CD14-positive monocyte (primary cell): ENCODE results near the gene TUBB1. TPM values are rescaled to one million over a fixed set of nuclear protein-coding genes. Genes with fewer than 3 reads are reported as not detected.

Experiments
- DNase-seq, 3 donors: peaks; one replicate each; pipeline ENCODE4 v3.0.0-alpha.2; 2011 to 2022
- H2AFZ ChIP-seq: 2 replicates; pipeline ENCODE4 v1.6.0; 2012; ENCODE audit warnings: mild to moderate bottlenecking, low read depth, low read length, inconsistent platforms; ENCODE audit not compliant: insufficient read depth, poor library complexity, severe bottlenecking
- H3K27ac ChIP-seq, 2 donors: 1 replicate in 1 of 2; 2 replicates in 1 of 2; pipeline ENCODE4 v1.5.1; 2012 to 2013; ENCODE audit warnings: low read length in 2 of 2, control low read depth in 1 of 2, inconsistent platforms in 1 of 2, low read depth in 1 of 2, mild to moderate bottlenecking in 1 of 2
- H3K27me3 ChIP-seq, 2 donors: one replicate each; pipeline versions ENCODE4 v1.6.0 to v1.6.1; 2011 to 2013; ENCODE audit warnings: low read length in 2 of 2; ENCODE audit not compliant: control insufficient read depth in 2 of 2, insufficient read depth in 2 of 2
- H3K36me3 ChIP-seq, 2 donors: replicated peaks in 1 of 2; 1 replicate in 1 of 2; 2 replicates in 1 of 2; pipeline versions ENCODE4 v1.5.1 to v1.6.1; 2012 to 2013; ENCODE audit warnings: low read length in 2 of 2, control low read depth in 1 of 2, inconsistent platforms in 1 of 2, mild to moderate bottlenecking in 1 of 2; ENCODE audit not compliant: insufficient read depth in 2 of 2, control insufficient read depth in 1 of 2
- H3K4me1 ChIP-seq, 2 donors: 1 replicate in 1 of 2; 2 replicates in 1 of 2; pipeline versions ENCODE4 v1.5.1 to v1.6.1; 2012 to 2013; ENCODE audit warnings: low read length in 2 of 2, control low read depth in 1 of 2, inconsistent platforms in 1 of 2, mild to moderate bottlenecking in 1 of 2, moderate library complexity in 1 of 2; ENCODE audit not compliant: insufficient read depth in 2 of 2, control insufficient read depth in 1 of 2
- H3K4me2 ChIP-seq: replicated peaks from 2 replicates; pipeline ENCODE3; 2012; ENCODE audit warnings: low read length, moderate library complexity, mild to moderate bottlenecking; ENCODE audit not compliant: poor library complexity, severe bottlenecking; ENCODE audit errors: extremely low read depth
- H3K4me3 ChIP-seq, 3 experiments: fragments of 200-600 bp in 1 of 3; sonication (generic) in 1 of 3; replicated peaks in 1 of 3; 1 replicate in 2 of 3; 2 replicates in 1 of 3; pipeline ENCODE4 v1.5.1; 2011 to 2013; ENCODE audit warnings: low read length in 3 of 3, mild to moderate bottlenecking in 3 of 3, control low read depth in 2 of 3, low read depth in 2 of 3, inconsistent platforms in 1 of 3, moderate library complexity in 1 of 3
- H3K79me2 ChIP-seq: 2 replicates; pipeline ENCODE4 v1.6.0; 2012; ENCODE audit warnings: mild to moderate bottlenecking, control low read depth, inconsistent platforms, low read length, moderate library complexity; ENCODE audit not compliant: insufficient read depth
- H3K9ac ChIP-seq: 2 replicates; pipeline ENCODE4 v1.6.0; 2017; ENCODE audit warnings: low read length, mild to moderate bottlenecking; ENCODE audit not compliant: insufficient read depth, poor library complexity, severe bottlenecking
- H3K9me3 ChIP-seq, 2 donors: replicated peaks in 1 of 2; 1 replicate in 1 of 2; 2 replicates in 1 of 2; pipeline versions ENCODE4 v1.5.1 to v1.6.1; 2012 to 2013; ENCODE audit warnings: low read length in 2 of 2, control low read depth in 1 of 2; ENCODE audit not compliant: control insufficient read depth in 1 of 2, insufficient read depth in 1 of 2
- H4K20me1 ChIP-seq: 2 replicates; pipeline ENCODE4 v1.6.0; 2012; ENCODE audit warnings: mild to moderate bottlenecking, low read length, control low read depth, moderate library complexity; ENCODE audit not compliant: insufficient read depth
- H3K27ac Mint-ChIP-seq, 7 donors: one replicate each; pipeline ENCODE4 v1.8.0; 2020; ENCODE audit warnings: mild to moderate bottlenecking in 7 of 7, mixed read lengths in 7 of 7, moderate library complexity in 6 of 7, inconsistent platforms in 2 of 7
- H3K27me3 Mint-ChIP-seq, 3 donors: one replicate each; pipeline ENCODE4 v1.8.0; 2021 to 2022; ENCODE audit warnings: low read depth in 3 of 3, mild to moderate bottlenecking in 3 of 3, mixed read lengths in 3 of 3, moderate library complexity in 3 of 3, inconsistent platforms in 1 of 3
- H3K36me3 Mint-ChIP-seq, 2 donors: one replicate each; pipeline ENCODE4 v1.8.0; 2020; ENCODE audit warnings: mixed read lengths in 2 of 2, inconsistent platforms in 1 of 2, mild to moderate bottlenecking in 1 of 2
- H3K4me1 Mint-ChIP-seq: one replicate; pipeline ENCODE4 v1.8.0; 2020; ENCODE audit warnings: mild to moderate bottlenecking, mixed read lengths
- H3K4me3 Mint-ChIP-seq, 2 donors: one replicate each; pipeline ENCODE4 v1.8.0; 2020; ENCODE audit warnings: mild to moderate bottlenecking in 2 of 2, mixed read lengths in 2 of 2, moderate library complexity in 1 of 2
- H3K9me3 Mint-ChIP-seq, 7 donors: one replicate each; pipeline ENCODE4 v1.8.0; 2020 to 2022; ENCODE audit warnings: mixed read lengths in 7 of 7, mild to moderate bottlenecking in 6 of 7, moderate library complexity in 6 of 7, inconsistent platforms in 2 of 7
- CTCF ChIP-seq: fragments of 200-600 bp; IDR thresholded peaks from one replicate; pipeline ENCODE4 v1.8.0; 2022; ENCODE audit warnings: antibody characterized with exemption, mild to moderate bottlenecking
- WGBS: methylation state at CpG from one replicate; pipeline ENCODE4 v1.1.5; 2013; ENCODE audit warnings: missing lambda C conversion rate; ENCODE audit not compliant: insufficient coverage; 5-methylcytosine and 5-hydroxymethylcytosine counted together
- intact Hi-C, 2 donors: fragments of 100-400 bp; cut with micrococcal nuclease; formaldehyde crosslinking; loops; one replicate each; pipeline versions ENCODE4 v1.15.0 to v1.15.1; 2023
- polyA plus RNA-seq, 3 donors: library from polyadenylated mRNA; depleted of rRNA in 1 of 3; unstranded in 2 of 3; stranded (reverse) in 1 of 3; fragments of 300-500 nt in 2 of 3; fragments of >200 nt in 1 of 3; fragmentation: Illumina TruSeq in 2 of 3; gene quantifications; 1 replicate in 2 of 3; 2 replicates in 1 of 3; pipeline ENCODE4 v1.2.3, GENCODE V29; 2012 to 2021

TUBB1 gene
- polyA plus RNA-seq, 3 donors, result 0.09 to 3.1 (median 2.4) TPM

GRCh38 chr20:58975353-58975752 lies 43.9 kb upstream of the TUBB1 start:
- H3K27ac Mint-ChIP-seq, result no peak overlapping the region
- Histone ChIP-seq H3K4me1 (peaks cover 10 to 12% of the 10 kb centered on the region in 2 donors), H3K27me3 (no peaks in the 10 kb centered on the region), H3K36me3 (no peaks in the 10 kb centered on the region), H2AFZ (no peak overlapping the region), H3K4me2 (no peak overlapping the region), H3K9ac (no peak overlapping the region), H3K79me2 (no peaks in the 10 kb centered on the region), H3K4me3 (no peak overlapping the region), H3K9me3 (peaks cover 13 to 14% of the 10 kb centered on the region in 2 donors), H4K20me1 (no peaks in the 10 kb centered on the region), H3K27ac (no peak overlapping the region)
- H3K4me1 Mint-ChIP-seq, result peaks cover 11% of the 10 kb centered on the region
- no peak overlapping the region for H3K4me3 Mint-ChIP-seq
- no peak for DNase-seq
- no peak for TF ChIP-seq CTCF
- 100% methylated on average over 1 of the region's 1 CpG for WGBS
- peaks cover 0 to 6% (median 5%) of the 10 kb centered on the region in 3 donors for H3K27me3 Mint-ChIP-seq
- H3K36me3 Mint-ChIP-seq, result no peaks in the 10 kb centered on the region
- intact Hi-C loops, result no loop called here
- H3K9me3 Mint-ChIP-seq, result peaks cover 3 to 20% (median 13%) of the 10 kb centered on the region in 7 donors

- H3K36me3 Mint-ChIP-seq, result no peaks in the 10 kb centered on the region
- no peak overlapping the region for H3K27ac ChIP-seq
- no peak overlapping the region for H3K9ac ChIP-seq
- H3K4me2 ChIP-seq, result no peak overlapping the region
- peaks cover 3 to 20% (median 13%) of the 10 kb centered on the region in 7 donors for H3K9me3 Mint-ChIP-seq
- peaks cover 0 to 5% (median 4%) of the 10 kb centered on the region in 3 donors for H3K27me3 Mint-ChIP-seq
- intact Hi-C loops, result no loop called here
- no peak overlapping the region for H3K4me3 ChIP-seq
- no peak overlapping the region for H3K4me3 Mint-ChIP-seq
- 83% methylated on average over 1 of the region's 3 CpGs for WGBS
- H3K36me3 ChIP-seq, result no peaks in the 10 kb centered on the region
- peak in 1 of 3 donors; percentile 31 for DNase-seq
- H3K79me2 ChIP-seq, result no peaks in the 10 kb centered on the region
- no peak overlapping the region for H2AFZ ChIP-seq
- no peak for TF ChIP-seq CTCF
- no peaks in the 10 kb centered on the region for H4K20me1 ChIP-seq
- H3K9me3 ChIP-seq, result peaks cover 13 to 14% of the 10 kb centered on the region in 2 donors
- H3K27me3 ChIP-seq, result no peaks in the 10 kb centered on the region
- H3K4me1 Mint-ChIP-seq, result peaks cover 14% of the 10 kb centered on the region
- H3K27ac Mint-ChIP-seq, result no peak overlapping the region
- H3K4me1 ChIP-seq, result peaks cover 13 to 17% of the 10 kb centered on the region in 2 donors
Measured at GRCh38 chr20:58976061-58976730, 43.0 kb upstream of the TUBB1 start.
